Natural killer cell treated with Interleukin-12 subunit alpha and Interleukin-12 subunit beta and Interleukin-15 and Interleukin-18, amount 100 ng/mL, for 72 hours (primary cell): Measurements from ENCODE around the gene SPCS2. TPM values are rescaled to one million over a fixed set of nuclear protein-coding genes. Genes with fewer than 3 reads are reported as not detected.

ENCODE experiments used
- ATAC-seq, 2 donors: fragments of 150-1000 bp; cut with Tn5 transposase in 1 of 2; sonication (Bioruptor Pico), chemical (Tn5 transposase) in 1 of 2; 2 replicates each; pipeline ENCODE4 v1.10.0; 2021
- DNase-seq: peaks from one replicate; pipeline ENCODE4 v3.0.0; 2022; ENCODE audit warnings: low spot score
- H3K27ac Mint-ChIP-seq, 2 donors: 1 replicate in 1 of 2; 2 replicates in 1 of 2; pipeline ENCODE4 v1.8.0; 2022; ENCODE audit warnings: mixed read lengths in 2 of 2, mild to moderate bottlenecking in 1 of 2, moderate library complexity in 1 of 2
- H3K27me3 Mint-ChIP-seq, 2 donors: 1 replicate in 1 of 2; 2 replicates in 1 of 2; pipeline ENCODE4 v1.8.0; 2022; ENCODE audit warnings: mixed read lengths in 2 of 2
- H3K36me3 Mint-ChIP-seq: one replicate; pipeline ENCODE4 v1.8.0; 2022; ENCODE audit warnings: mixed read lengths
- H3K4me1 Mint-ChIP-seq, 2 donors: 1 replicate in 1 of 2; 2 replicates in 1 of 2; pipeline ENCODE4 v1.8.0; 2022; ENCODE audit warnings: low read depth in 2 of 2, mixed read lengths in 2 of 2, mild to moderate bottlenecking in 1 of 2
- H3K4me3 Mint-ChIP-seq: one replicate; pipeline ENCODE4 v1.8.0; 2022; ENCODE audit warnings: mixed read lengths
- H3K9me3 Mint-ChIP-seq: 2 replicates; pipeline ENCODE4 v1.8.0; 2022; ENCODE audit warnings: mixed read lengths
- total RNA-seq, 2 donors: library from RNA; stranded (reverse); gene quantifications; one replicate each; pipeline ENCODE4 v1.2.3, GENCODE V29; 2022

SPCS2 gene
- total RNA-seq, 2 donors from 2014 or later, result 110 to 168 TPM

- no peak overlapping the region for H3K4me3 Mint-ChIP-seq
Observed at GRCh38 chr11:75024764-75025211, 75.7 kb downstream of the SPCS2 start.

DNA sequence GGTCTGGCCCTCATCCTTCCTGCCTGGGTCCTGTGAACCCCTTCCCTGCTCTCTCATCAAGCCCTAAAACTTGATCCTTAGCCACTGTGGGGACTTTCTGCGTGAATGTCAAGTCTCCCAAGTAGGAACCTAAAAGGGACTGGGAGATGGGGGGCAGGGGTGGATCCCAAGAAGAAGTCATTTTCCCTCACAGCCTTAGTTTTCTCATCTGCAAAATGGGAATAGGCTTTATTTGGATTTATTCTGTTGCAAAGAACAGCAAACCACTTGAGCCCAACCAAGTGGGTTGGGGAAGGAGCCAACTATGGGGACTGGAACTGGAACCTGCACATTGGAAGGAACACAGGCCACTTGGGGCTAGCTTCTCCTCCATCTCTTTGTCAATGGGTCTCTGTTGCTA is 76.5 kb downstream of the SPCS2 start:
- no peaks in the 10 kb centered on the region for H3K4me1 Mint-ChIP-seq
- no peaks in the 10 kb centered on the region for H3K36me3 Mint-ChIP-seq
- no peak overlapping the region for H3K27ac Mint-ChIP-seq
- no peaks in the 10 kb centered on the region for H3K27me3 Mint-ChIP-seq
- no peak for DNase-seq
- no peaks in the 10 kb centered on the region for H3K9me3 Mint-ChIP-seq
- ATAC-seq, result no peak
- no peak overlapping the region for H3K4me3 Mint-ChIP-seq

More at GRCh38 chr11:75024764-75025211, 75.7 kb downstream of the SPCS2 start:
- no peaks in the 10 kb centered on the region for H3K4me1 Mint-ChIP-seq
- DNase-seq (no peak), ATAC-seq (no peak)
- no peaks in the 10 kb centered on the region for H3K27me3 Mint-ChIP-seq
- H3K36me3 Mint-ChIP-seq, result no peaks in the 10 kb centered on the region
- no peaks in the 10 kb centered on the region for H3K9me3 Mint-ChIP-seq
- no peak overlapping the region for H3K27ac Mint-ChIP-seq

DNA sequence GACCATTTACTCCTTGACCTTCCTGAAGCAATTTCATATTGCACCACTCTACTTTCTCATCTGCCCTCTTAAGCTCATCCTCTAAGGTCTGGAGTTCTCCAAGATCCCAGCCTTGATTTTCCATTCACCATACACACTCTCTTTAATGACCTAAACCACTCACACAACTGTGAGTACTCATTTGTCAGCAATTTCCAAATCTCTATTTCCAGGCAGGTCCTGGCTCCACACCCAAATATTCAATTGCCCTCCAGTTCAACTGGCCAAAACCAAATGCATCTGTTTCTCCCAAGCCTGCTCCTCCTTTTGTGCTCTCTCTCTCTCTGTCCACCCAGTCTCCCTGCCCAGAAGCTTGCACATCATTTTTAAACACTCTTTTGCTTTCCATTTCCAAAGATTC is 79.3 kb downstream of the SPCS2 start:
- no peak for ATAC-seq
- Mint-ChIP-seq H3K27me3 (peaks cover 0 to 3% of the 10 kb centered on the region in 2 donors), H3K4me1 (no peaks in the 10 kb centered on the region), H3K4me3 (no peak overlapping the region), H3K36me3 (no peaks in the 10 kb centered on the region), H3K9me3 (no peaks in the 10 kb centered on the region), H3K27ac (no peak overlapping the region)
- no peak for DNase-seq

Other genes starting within 250 kb of the SPCS2 start
- not detected for gene CHRDL2, start 217.8 kb upstream of the SPCS2 start, total RNA-seq
- 10 to 100 TPM; 20.9 to 21.2 TPM for gene RNF169, start 200.4 kb upstream of the SPCS2 start, total RNA-seq
- gene XRRA1, start 175 bp upstream of the SPCS2 start, total RNA-seq, result 10 to 100 TPM; 12.2 to 31.2 TPM
- gene NEU3, start 39.7 kb downstream of the SPCS2 start, total RNA-seq, result 10 to 100 TPM; 17.8 to 35.0 TPM
- not detected for gene OR2AT4, start 147.6 kb downstream of the SPCS2 start, total RNA-seq
- under 1 TPM in 1 of 2 donors, not detected in 1; 0.06 TPM for gene SLCO2B1, start 201.8 kb downstream of the SPCS2 start, total RNA-seq